Heart left ventricle (tissue), 13 donors: ENCODE data around the gene CGB7.

Source experiments
- CTCF ChIP-seq, 12 donors: fragments of 200-600 bp; sonication (generic) in 4 of 12; IDR thresholded peaks; one replicate each; pipeline versions ENCODE4 v1.5.0 to v1.8.0; 2018 to 2022; ENCODE audit warnings: antibody characterized with exemption in 12 of 12, mild to moderate bottlenecking in 5 of 12
- POLR2A ChIP-seq, 2 donors: fragments of 450-650 bp; IDR thresholded peaks; one replicate each; pipeline ENCODE4 v1.6.1; 2017; ENCODE audit warnings: antibody characterized with exemption in 2 of 2, mild to moderate bottlenecking in 2 of 2, moderate library complexity in 2 of 2
- donor health status: ischemic (EF 13 %, LVEDD 7.1; RV severe dilation, severe dysfunction).
- donor health status: DM: no; HTN: yes; CAD: no.
- donor health status: DM: no; HTN: no; CAD: no.
- donor health status: ischemic (EF 25% LVEDD 6.9; RV normal size, moderate dysfunction).
- donor health status: ischemic (EF 25% LVEDD 5.7; RV mildly dilated, moderate dysfunction).
- donor health status: ischemic (EF 35%, LVEDD 5.7; RV mildly dilated, moderate dysfunction).
- donor health status: nonischemic (EF 11% LVEDD 7.7; RV severe dilation, severe dysfunction).
- donor health status: DM: yes; HTN: yes; CAD: no.
- donor health status: PGD.
- donor health status: ischemic (EF 29% LVEDD 5.4; RV normal size, mild dysfunction).
- donor health status: nonischemic (EF 23%, LVEDD 6.1; RV moderate dilation, normal function).

GRCh38 chr19:49098795-49099194 is 41.2 kb upstream of the CGB7 start:
- TF ChIP-seq CTCF (IDR thresholded peaks at IDR 0.05) (no peak), POLR2A (IDR thresholded peaks at IDR 0.05) (no peak)
